ENCODE data around the gene PTPN11.
"Not testable (repeated sequence)": the region's sequence is repeated elsewhere in the genome, so short reads cannot be mapped to it uniquely, and the experiment has no call there.

DNA sequence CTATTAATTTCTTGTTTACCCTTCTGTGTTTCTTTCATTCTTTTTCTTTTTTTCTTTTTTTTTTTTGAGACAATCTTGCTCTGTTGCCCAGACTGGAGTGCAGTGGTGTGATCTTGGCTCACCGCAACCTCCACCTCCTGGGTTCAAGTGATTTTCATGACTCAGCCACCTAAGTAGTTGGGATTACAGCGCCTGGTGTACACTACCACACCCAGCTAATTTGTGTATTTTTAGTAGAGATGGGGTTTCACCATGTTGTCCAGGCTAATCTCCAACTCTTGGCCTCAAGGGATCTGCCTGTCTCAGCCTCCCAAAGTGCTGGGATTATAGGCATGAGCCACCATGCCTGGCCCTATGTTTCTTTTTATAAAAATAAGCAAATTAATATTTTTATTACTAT lies 29.4 kb downstream of the PTPN11 start:
- not testable (repeated sequence) for TF ChIP-seq POLR2AphosphoS5, POLR2A (IDR thresholded peaks at IDR 0.05; ENCODE audit: low read depth, low read length)
